Parathyroid adenoma (tissue), 2 donors: ENCODE measurements around the gene NDUFB4.

Experiments used
- H2AFZ ChIP-seq: fragments of 300-600 bp; sonication (generic); one replicate; pipeline ENCODE4 v1.7.0; 2017; ENCODE audit warnings: antibody characterized with exemption, mild to moderate bottlenecking
- H3K27ac ChIP-seq: fragments of 300-600 bp; sonication (generic); one replicate; pipeline ENCODE4 v1.7.0; 2017
- H3K27me3 ChIP-seq: fragments of 300-600 bp; sonication (generic); one replicate; pipeline ENCODE4 v1.7.0; 2017; ENCODE audit warnings: low read length; ENCODE audit not compliant: control insufficient read depth, insufficient read depth
- H3K36me3 ChIP-seq: fragments of 300-600 bp; sonication (generic); one replicate; pipeline ENCODE4 v1.7.0; 2017; ENCODE audit warnings: low read length; ENCODE audit not compliant: control insufficient read depth, insufficient read depth
- H3K4me1 ChIP-seq: fragments of 300-600 bp; sonication (generic); one replicate; pipeline ENCODE4 v1.7.0; 2017; ENCODE audit warnings: control low read depth
- H3K4me2 ChIP-seq: fragments of 300-600 bp; sonication (generic); one replicate; pipeline ENCODE4 v1.7.0; 2017; ENCODE audit warnings: low read length
- H3K4me3 ChIP-seq: fragments of 300-600 bp; sonication (generic); one replicate; pipeline ENCODE4 v1.7.0; 2017; ENCODE audit warnings: low read depth, low read length
- H3K79me2 ChIP-seq: fragments of 300-600 bp; sonication (generic); one replicate; pipeline ENCODE4 v1.7.0; 2017; ENCODE audit warnings: control low read depth
- H3K9ac ChIP-seq: fragments of 300-600 bp; sonication (generic); one replicate; pipeline ENCODE4 v1.7.0; 2017; ENCODE audit warnings: mild to moderate bottlenecking
- H3K9me3 ChIP-seq: fragments of 300-600 bp; sonication (generic); one replicate; pipeline ENCODE4 v1.7.0; 2017; ENCODE audit warnings: low read length; ENCODE audit not compliant: control insufficient read depth
- TF ChIP-seq, protein P1 (sequence below): fragments of 300-600 bp; sonication (generic); IDR thresholded peaks from one replicate; pipeline ENCODE4 v1.7.0; 2017; ENCODE audit warnings: antibody characterized with exemption, mild to moderate bottlenecking
- donor health status: primary hyperparathyroidism.

The NDUFB4 gene

DNA sequence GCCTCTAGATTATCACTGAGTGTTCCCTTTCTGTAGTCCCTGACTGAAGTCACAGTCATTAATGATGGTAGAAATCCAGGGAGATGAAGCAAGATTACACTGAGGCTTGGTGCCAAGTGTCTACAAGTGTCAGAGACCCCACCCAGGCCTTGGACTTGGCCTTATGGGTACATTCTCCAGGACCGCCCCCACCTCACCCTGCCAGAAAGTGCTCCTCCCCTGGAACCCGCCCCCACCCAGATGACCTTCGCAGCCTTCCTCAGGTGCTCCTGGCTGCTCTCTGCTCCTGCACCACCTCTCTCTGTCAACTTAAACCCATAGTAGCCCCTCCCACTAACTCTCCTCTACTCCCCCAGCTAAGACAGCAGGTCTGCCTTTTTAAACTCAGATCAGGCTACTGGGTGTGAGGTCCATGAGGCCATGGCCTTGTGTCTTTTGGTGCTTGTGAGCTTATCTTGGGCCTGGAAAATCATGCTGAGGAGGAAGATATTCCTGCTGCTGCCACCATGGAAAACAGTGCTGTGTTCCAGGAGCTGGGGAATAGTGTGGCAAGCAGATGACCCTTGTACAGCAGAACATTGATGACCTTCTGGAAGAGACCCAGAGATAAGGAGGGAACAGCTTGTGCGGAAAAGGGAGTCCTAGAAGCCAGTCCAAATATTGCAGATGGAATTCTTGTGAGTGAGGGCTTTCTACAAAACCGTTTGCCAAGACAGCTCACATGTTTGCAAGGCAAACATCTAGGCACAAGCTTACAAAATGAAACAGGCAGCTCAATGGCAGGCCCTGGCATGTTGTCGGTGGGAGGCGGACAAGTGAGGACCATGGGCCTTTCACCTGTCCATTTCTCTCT, 40.3 kb upstream of the NDUFB4 start:
- H3K36me3 ChIP-seq, result no peaks in the 10 kb centered on the region
- no peak overlapping the region for H3K4me3 ChIP-seq
- H2AFZ ChIP-seq, result no peak overlapping the region
- H3K27me3 ChIP-seq, result no peaks in the 10 kb centered on the region
- H3K79me2 ChIP-seq, result no peaks in the 10 kb centered on the region
- H3K9me3 ChIP-seq, result no peaks in the 10 kb centered on the region
- H3K9ac ChIP-seq, result no peak overlapping the region
- H3K4me1 ChIP-seq, result no peaks in the 10 kb centered on the region
- no peak overlapping the region for H3K27ac ChIP-seq
- TF ChIP-seq, protein P1, sequence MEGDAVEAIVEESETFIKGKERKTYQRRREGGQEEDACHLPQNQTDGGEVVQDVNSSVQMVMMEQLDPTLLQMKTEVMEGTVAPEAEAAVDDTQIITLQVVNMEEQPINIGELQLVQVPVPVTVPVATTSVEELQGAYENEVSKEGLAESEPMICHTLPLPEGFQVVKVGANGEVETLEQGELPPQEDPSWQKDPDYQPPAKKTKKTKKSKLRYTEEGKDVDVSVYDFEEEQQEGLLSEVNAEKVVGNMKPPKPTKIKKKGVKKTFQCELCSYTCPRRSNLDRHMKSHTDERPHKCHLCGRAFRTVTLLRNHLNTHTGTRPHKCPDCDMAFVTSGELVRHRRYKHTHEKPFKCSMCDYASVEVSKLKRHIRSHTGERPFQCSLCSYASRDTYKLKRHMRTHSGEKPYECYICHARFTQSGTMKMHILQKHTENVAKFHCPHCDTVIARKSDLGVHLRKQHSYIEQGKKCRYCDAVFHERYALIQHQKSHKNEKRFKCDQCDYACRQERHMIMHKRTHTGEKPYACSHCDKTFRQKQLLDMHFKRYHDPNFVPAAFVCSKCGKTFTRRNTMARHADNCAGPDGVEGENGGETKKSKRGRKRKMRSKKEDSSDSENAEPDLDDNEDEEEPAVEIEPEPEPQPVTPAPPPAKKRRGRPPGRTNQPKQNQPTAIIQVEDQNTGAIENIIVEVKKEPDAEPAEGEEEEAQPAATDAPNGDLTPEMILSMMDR, result no peak
- H3K4me2 ChIP-seq, result no peak overlapping the region

DNA sequence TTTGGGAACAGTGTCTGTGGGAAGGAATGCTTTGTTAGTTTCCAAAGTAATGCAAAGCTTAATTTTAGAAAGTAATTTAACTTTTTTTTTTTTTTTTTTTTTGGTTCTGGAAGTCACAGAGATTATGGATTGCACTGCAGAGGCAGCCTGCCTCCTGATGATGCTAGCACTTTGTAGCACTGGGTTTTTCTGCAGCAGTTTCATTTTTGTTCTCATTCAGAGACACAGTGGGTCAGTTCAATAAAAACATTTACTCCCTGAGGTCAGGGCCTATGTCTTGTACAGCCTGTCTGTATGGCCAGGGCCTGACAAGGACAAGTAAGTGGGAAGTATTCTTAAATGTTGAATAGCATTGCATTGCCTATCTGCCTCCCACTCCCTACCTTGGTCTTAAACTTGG, 39.0 kb upstream of the NDUFB4 start:
- no peak overlapping the region for H3K4me3 ChIP-seq
- H3K27me3 ChIP-seq, result no peaks in the 10 kb centered on the region
- H2AFZ ChIP-seq, result no peak overlapping the region
- no peak overlapping the region for H3K27ac ChIP-seq
- TF ChIP-seq, protein P1, result no peak
- H3K36me3 ChIP-seq, result no peaks in the 10 kb centered on the region
- H3K4me1 ChIP-seq, result no peaks in the 10 kb centered on the region
- H3K4me2 ChIP-seq, result no peak overlapping the region
- H3K9ac ChIP-seq, result no peak overlapping the region
- H3K79me2 ChIP-seq, result no peaks in the 10 kb centered on the region
- no peaks in the 10 kb centered on the region for H3K9me3 ChIP-seq

DNA sequence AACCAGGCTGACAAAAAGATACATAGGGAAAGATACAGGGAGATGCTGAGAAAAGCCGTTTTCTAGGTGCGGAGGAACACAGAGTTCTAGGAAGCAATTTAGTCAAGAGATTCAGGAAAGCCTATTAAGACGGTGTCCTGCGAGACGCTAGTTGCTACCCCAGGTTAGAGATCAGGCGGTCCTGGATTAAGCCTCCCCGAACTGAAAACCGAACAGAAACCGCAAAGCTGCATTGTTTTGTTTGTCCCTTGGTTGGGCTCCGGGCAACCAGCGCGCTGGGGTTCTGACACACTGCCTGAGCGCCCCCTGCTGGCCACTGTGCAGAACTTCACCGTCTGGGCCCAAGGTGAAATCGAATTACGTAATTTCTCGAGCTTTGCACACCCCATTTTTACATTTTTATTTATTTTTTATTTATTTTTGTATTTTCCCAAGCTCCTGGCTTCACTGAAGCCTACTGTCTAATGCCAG, 37.3 kb upstream of the NDUFB4 start:
- H3K9me3 ChIP-seq, result no peaks in the 10 kb centered on the region
- no peaks in the 10 kb centered on the region for H3K36me3 ChIP-seq
- no peak overlapping the region for H3K9ac ChIP-seq
- TF ChIP-seq, protein P1, result peak; percentile 98
- H3K4me3 ChIP-seq, result peak overlapping the region; percentile 52
- peak overlapping the region; percentile 37 for H3K4me2 ChIP-seq
- peak overlapping the region; percentile 66 for H3K27ac ChIP-seq
- H3K79me2 ChIP-seq, result no peaks in the 10 kb centered on the region
- no peaks in the 10 kb centered on the region for H3K4me1 ChIP-seq
- H2AFZ ChIP-seq, result peak overlapping the region; percentile 89
- no peaks in the 10 kb centered on the region for H3K27me3 ChIP-seq

DNA sequence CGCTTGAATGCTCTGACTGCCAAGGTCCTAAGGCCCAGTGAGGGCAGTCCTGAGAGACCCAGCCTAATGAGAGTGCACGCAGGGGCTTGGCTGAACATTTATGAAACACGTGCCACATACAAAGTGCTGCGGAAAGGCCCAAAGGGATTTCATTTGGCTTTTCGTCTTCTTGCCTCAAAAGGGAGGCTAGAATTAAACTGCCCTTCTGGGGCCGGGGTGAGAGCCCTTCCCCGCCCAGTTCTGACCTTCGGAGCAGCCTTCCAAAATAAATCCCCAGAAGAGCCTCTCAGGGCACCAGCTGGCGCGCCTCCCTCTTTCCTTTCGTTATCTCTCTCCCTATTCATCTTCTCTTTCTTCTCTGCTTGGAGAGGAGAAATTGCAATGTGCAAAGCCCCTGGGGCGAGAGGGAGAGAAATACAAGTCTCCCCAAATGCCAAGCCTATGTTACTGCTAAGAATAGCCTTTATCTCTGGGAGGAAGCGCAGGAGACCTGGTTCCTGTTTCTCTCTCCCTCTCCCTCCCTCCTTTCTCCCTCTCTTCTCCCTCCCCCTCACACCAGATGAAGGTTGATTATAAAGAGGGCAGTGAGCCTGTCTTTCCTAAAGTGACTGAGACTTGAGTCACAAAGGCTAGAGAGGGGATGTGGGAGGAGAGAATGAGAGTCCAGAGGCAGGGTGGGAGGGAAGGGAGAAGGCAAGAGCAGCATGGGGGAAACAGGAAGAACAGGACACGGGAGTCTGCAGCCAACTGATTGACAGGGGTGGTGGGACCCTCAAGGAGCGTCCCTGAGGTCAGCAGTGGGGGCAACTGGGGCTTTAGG, 36.7 kb upstream of the NDUFB4 start:
- H3K9me3 ChIP-seq, result no peaks in the 10 kb centered on the region
- no peaks in the 10 kb centered on the region for H3K27me3 ChIP-seq
- no peaks in the 10 kb centered on the region for H3K79me2 ChIP-seq
- peak overlapping the region; percentile 89 for H2AFZ ChIP-seq
- TF ChIP-seq, protein P1, result no peak
- peak overlapping the region; percentile 3 for H3K27ac ChIP-seq
- no peak overlapping the region for H3K4me2 ChIP-seq
- no peak overlapping the region for H3K4me3 ChIP-seq
- no peaks in the 10 kb centered on the region for H3K4me1 ChIP-seq
- no peak overlapping the region for H3K9ac ChIP-seq
- no peaks in the 10 kb centered on the region for H3K36me3 ChIP-seq
